ENCODE results near the gene VAT1L. TPM values are rescaled to one million over a fixed set of nuclear protein-coding genes. Genes with fewer than 3 reads are reported as not detected.

VAT1L gene
- total and polyA plus RNA-seq, 2 donors (not counting 3 experiments of a cell fraction or from before 2014, with no cell fraction given): 0.46 to 1.5 TPM

DNA sequence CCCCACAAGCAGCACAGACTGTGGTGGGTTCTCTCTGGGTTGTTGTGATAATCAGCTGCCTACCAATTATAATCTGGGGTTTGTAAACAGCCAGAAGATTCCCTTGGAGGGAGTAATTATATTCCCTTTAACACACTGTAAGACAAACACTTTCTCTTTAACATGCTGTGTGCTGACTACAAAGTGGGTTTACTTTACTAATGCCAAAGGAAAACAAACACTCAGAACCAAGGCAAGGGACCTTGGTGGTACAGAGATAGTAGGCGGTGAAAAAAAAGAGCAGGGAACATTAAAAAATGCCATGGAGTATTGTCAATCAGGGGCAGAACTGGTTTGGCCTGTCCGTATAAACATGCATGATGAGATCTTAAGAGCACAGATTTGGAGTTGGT lies 3.0 kb upstream of the VAT1L start:
- no peaks in the 10 kb centered on the region for H4K20me1 ChIP-seq (replicated peaks; ENCODE audit: control insufficient read depth, extremely low read depth, insufficient read depth, low read length)
- no peaks in the 10 kb centered on the region for H3K9me3 ChIP-seq (replicated peaks; ENCODE audit: control insufficient read depth, insufficient read depth, low read length)
- dilution Hi-C loops (cut with MboI; ENCODE audit: extremely low pct_ligation_motif_present, low sequenced_read_pairs): no loop called here
- no peaks in the 10 kb centered on the region for H3K79me2 ChIP-seq (ENCODE audit: control insufficient read depth, insufficient read depth, low read length)
- POLR2A ChIA-PET: no interaction called here
- H3K4me3 ChIP-seq (replicated peaks in 1 of 3; ENCODE audit: insufficient read depth in 1 of 3, low read depth in 1 of 3, low read length in 3 of 3): no peak overlapping the region
- DNase-seq (ENCODE audit: low read depth, low spot score) (no peak), FAIRE-seq (no peak)
- H3K27me3 ChIP-seq (ENCODE audit: control insufficient read depth in 2 of 2, insufficient read depth in 2 of 2, low read length in 2 of 2): peaks cover 23 to 35% of the 10 kb centered on the region in 2 experiments
- no peaks in the 10 kb centered on the region for H3K9me1 ChIP-seq (replicated peaks; ENCODE audit: control insufficient read depth, extremely low read depth, insufficient read depth, low read length)
- CTCF ChIA-PET: interaction anchor here (1.5 to 2.1 kb wide), 4 partner anchors 10 to 218 kb away, joined by 4 to 7 read pairs (median 6); partner anchors contain the start of gene NUDT7
- H3K9ac ChIP-seq (replicated peaks; ENCODE audit: extremely low read depth, insufficient read depth, low read length): no peak overlapping the region
- no peaks in the 10 kb centered on the region for H3K36me3 ChIP-seq (ENCODE audit: control insufficient read depth in 2 of 2, extremely low read depth in 1 of 2, insufficient read depth in 2 of 2, low read length in 2 of 2)
- intact Hi-C loops (cut with micrococcal nuclease): loop anchor here (5.0 kb wide), 1 partner anchor 188 kb away; no protein-coding TSS in a partner anchor
- peaks cover 4% of the 10 kb centered on the region for H3K4me1 ChIP-seq (ENCODE audit: control insufficient read depth, extremely low read depth, insufficient read depth, low read length)
- H2AFZ ChIP-seq (ENCODE audit: low read depth, low read length): no peak overlapping the region
- no peak overlapping the region for H3K27ac ChIP-seq (ENCODE audit: insufficient read depth, low read depth, low read length)
- no peak for TF ChIP-seq MYC (IDR thresholded peaks at IDR 0.05; ENCODE audit: low read depth, low read length)
- TF ChIP-seq POLR2AphosphoS5 (IDR thresholded peaks at IDR 0.05; ENCODE audit: insufficient read depth, low read depth, low read length): no peak
- TF ChIP-seq POLR2A (IDR thresholded peaks at IDR 0.05; ENCODE audit: low read depth, low read length): no peak
- no peak for TF ChIP-seq FOS (IDR thresholded peaks at IDR 0.05; ENCODE audit: borderline replicate concordance, insufficient read depth, low read length)
- TF ChIP-seq, protein P1, sequence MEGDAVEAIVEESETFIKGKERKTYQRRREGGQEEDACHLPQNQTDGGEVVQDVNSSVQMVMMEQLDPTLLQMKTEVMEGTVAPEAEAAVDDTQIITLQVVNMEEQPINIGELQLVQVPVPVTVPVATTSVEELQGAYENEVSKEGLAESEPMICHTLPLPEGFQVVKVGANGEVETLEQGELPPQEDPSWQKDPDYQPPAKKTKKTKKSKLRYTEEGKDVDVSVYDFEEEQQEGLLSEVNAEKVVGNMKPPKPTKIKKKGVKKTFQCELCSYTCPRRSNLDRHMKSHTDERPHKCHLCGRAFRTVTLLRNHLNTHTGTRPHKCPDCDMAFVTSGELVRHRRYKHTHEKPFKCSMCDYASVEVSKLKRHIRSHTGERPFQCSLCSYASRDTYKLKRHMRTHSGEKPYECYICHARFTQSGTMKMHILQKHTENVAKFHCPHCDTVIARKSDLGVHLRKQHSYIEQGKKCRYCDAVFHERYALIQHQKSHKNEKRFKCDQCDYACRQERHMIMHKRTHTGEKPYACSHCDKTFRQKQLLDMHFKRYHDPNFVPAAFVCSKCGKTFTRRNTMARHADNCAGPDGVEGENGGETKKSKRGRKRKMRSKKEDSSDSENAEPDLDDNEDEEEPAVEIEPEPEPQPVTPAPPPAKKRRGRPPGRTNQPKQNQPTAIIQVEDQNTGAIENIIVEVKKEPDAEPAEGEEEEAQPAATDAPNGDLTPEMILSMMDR (IDR thresholded peaks at IDR 0.05; ENCODE audit: extremely low read depth in 1 of 2, insufficient read depth in 1 of 2, low read depth in 1 of 2, low read length in 2 of 2): no peak
- TF ChIP-seq, protein P2, sequence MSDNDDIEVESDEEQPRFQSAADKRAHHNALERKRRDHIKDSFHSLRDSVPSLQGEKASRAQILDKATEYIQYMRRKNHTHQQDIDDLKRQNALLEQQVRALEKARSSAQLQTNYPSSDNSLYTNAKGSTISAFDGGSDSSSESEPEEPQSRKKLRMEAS (IDR thresholded peaks at IDR 0.05; ENCODE audit: insufficient read depth, insufficient read length): no peak
- TF ChIP-seq EZH2 (IDR thresholded peaks at IDR 0.05; ENCODE audit: borderline replicate concordance, low read depth, low read length, severe bottlenecking): no peak
- TF ChIP-seq JUN (IDR thresholded peaks at IDR 0.05; ENCODE audit: borderline replicate concordance, insufficient read depth, insufficient read length, low read depth): no peak
- no peak for TF ChIP-seq GATA2 (IDR thresholded peaks at IDR 0.05; ENCODE audit: insufficient read depth, insufficient read length, low read depth, low read length)
- no peak overlapping the region for H3K4me2 ChIP-seq (ENCODE audit: insufficient read depth, low read length)
- BruUV-seq (replicated peaks): no TSS peak
